CD4-positive, alpha-beta T cell treated with Interleukin-2 at 100 ng/mL for 4 hours (primary cell): ENCODE results near the gene EIF4E1B.

Experiments
- DNase-seq: peaks from one replicate; pipeline ENCODE4 v3.0.0-alpha.2; 2020; ENCODE audit warnings: low spot score

EIF4E1B gene

GRCh38 chr5:176628406-176629228 is 1.9 kb upstream of the EIF4E1B start:
- no peak for DNase-seq

- no peak for DNase-seq
Observed at GRCh38 chr5:176629317-176629852, 1.1 kb upstream of the EIF4E1B start.

GRCh38 chr5:176630681-176631222 is 277 bp downstream of the EIF4E1B start:
- no peak for DNase-seq

- DNase-seq = no peak
Observed at GRCh38 chr5:176631383-176632200, 1.1 kb downstream of the EIF4E1B start.

GRCh38 chr5:176632745-176633144 is 2.3 kb downstream of the EIF4E1B start:
- DNase-seq = no peak

GRCh38 chr5:176633598-176633997 is 3.1 kb downstream of the EIF4E1B start:
- DNase-seq = no peak

- DNase-seq = no peak
Observed at GRCh38 chr5:176636426-176636825, 6.0 kb downstream of the EIF4E1B start.

- DNase-seq = no peak
Observed at GRCh38 chr5:176637556-176637955, 7.1 kb downstream of the EIF4E1B start.

GRCh38 chr5:176638437-176638836 is 8.0 kb downstream of the EIF4E1B start:
- DNase-seq = no peak

- no peak for DNase-seq
Observed at GRCh38 chr5:176639208-176639607, 8.7 kb downstream of the EIF4E1B start.

- no peak for DNase-seq
Observed at GRCh38 chr5:176639981-176640380, 9.5 kb downstream of the EIF4E1B start.

GRCh38 chr5:176640616-176641015 is 10.1 kb downstream of the EIF4E1B start:
- no peak for DNase-seq

- DNase-seq = no peak
Observed at GRCh38 chr5:176642675-176643490, 12.4 kb downstream of the EIF4E1B start.

GRCh38 chr5:176643491-176644219 is 13.2 kb downstream of the EIF4E1B start:
- no peak for DNase-seq

GRCh38 chr5:176644294-176644693 is 13.8 kb downstream of the EIF4E1B start:
- DNase-seq = no peak

- no peak for DNase-seq
Observed at GRCh38 chr5:176644878-176645670, 14.6 kb downstream of the EIF4E1B start.

- no peak for DNase-seq
Observed at GRCh38 chr5:176646049-176646706, 15.7 kb downstream of the EIF4E1B start.

GRCh38 chr5:176646707-176647029 is 16.2 kb downstream of the EIF4E1B start:
- DNase-seq = no peak

- peak; percentile 99 for DNase-seq
Observed at GRCh38 chr5:176647030-176647842, 16.8 kb downstream of the EIF4E1B start, which contains the start of gene TSPAN17. TSS of gene TSPAN17 (plus strand) at chr5:176647484. CDS start at chr5:176647616, 132 bp downstream.
